Cardiac septum (tissue), 1 donor: Measurements from ENCODE around the gene LIN52. TPM values are rescaled to one million over a fixed set of nuclear protein-coding genes. Genes with fewer than 3 reads are reported as not detected.

Source experiments
- DNase-seq: peaks from one replicate; pipeline ENCODE4 v3.0.0-alpha.2; 2020; ENCODE audit warnings: low spot score
- intact Hi-C: fragments of 100-400 bp; cut with DNase I; formaldehyde crosslinking; loops from one replicate; pipeline ENCODE4 v1.14.0; 2022
- total RNA-seq: library from RNA; stranded (reverse); fragmentation: NEBNext Ultra II Directional; extraction: Animal tissue kit (Norgen Biotek cat#: 25700); gene quantifications from one replicate; pipeline ENCODE4 v1.2.1, GENCODE V29; 2021
- donor health status: DM: no; HTN: no; CAD: no.

Gene LIN52
- total RNA-seq, 1 donor from 2014 or later = 7.4 TPM

DNA sequence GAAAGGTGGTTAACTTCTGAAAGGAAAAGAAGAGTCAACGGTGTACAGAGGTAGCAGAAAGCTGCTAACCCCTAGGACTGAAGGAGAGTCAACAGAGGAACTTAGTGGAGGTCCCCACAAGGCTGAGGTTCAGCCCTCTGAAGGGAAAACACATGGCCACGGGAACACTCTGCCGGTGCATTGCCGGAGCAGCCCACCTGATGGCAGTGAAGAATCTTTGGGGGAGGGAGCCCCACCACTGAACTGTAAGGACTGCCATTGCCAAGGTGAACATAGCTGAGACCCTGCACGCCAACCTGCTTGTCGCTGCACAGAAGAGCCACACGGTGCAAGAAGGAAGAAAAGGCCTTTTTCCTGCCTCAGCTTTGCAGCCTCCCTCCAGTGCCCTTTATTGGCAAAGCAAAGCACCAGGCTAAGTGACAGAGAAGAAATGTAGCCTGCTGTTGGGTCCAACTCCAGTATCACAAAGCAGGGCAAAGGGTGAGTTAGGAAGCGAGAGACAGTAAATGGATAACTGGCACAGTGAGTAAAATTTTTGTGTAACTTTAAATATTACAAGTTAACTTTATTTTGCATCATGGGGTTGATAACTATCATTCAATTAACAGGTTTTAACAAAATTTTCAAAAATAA, 76.9 kb downstream of the LIN52 start:
- intact Hi-C loops = no loop called here
- DNase-seq = no peak

DNA sequence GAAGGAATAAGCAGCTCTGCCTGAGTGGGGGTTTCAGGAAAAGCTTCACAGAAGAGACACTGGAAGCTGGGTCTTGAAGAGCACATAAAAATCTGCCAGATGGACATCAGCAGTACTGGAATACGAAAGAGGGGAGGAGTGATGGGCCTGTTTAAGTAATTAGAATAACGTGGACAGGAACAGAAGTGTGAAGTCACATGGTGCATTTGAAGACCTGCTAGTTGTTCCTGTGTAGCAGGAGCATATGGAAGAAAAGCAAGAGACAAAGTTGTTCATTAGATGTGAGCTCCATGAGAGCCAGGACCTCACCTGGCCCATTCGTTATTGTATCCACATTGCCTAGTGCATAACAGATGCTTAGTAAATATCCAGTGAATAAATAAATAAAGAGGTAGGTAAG, 85.2 kb downstream of the LIN52 start:
- no peak for DNase-seq
- intact Hi-C loops = no loop called here

DNA sequence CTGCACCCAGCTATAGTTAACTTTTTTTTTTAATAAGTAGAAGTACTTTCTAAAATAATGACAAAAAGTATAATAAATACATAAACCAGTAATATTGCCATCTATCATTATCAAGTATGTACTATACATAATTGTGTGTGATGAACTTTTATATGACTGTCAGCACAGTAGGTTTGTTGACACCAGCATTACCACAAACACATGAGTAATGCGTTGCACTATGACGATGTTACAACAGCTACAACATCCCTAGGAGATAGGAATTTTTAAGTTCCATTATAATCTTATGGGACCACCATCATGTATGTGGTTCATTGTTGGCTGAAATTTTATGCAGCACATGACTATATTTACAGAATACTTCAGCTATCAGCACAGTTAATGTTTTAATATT, 91.6 kb downstream of the LIN52 start:
- no peak for DNase-seq
- intact Hi-C loops = no loop called here

GRCh38 chr14:74179856-74180255, 95.1 kb downstream of the LIN52 start:
- intact Hi-C loops = no loop called here

GRCh38 chr14:74190927-74191575, 106.3 kb downstream of the LIN52 start:
- DNase-seq = no peak
- intact Hi-C loops = no loop called here

More at GRCh38 chr14:74179856-74180255, 95.1 kb downstream of the LIN52 start:
- no peak for DNase-seq

DNA sequence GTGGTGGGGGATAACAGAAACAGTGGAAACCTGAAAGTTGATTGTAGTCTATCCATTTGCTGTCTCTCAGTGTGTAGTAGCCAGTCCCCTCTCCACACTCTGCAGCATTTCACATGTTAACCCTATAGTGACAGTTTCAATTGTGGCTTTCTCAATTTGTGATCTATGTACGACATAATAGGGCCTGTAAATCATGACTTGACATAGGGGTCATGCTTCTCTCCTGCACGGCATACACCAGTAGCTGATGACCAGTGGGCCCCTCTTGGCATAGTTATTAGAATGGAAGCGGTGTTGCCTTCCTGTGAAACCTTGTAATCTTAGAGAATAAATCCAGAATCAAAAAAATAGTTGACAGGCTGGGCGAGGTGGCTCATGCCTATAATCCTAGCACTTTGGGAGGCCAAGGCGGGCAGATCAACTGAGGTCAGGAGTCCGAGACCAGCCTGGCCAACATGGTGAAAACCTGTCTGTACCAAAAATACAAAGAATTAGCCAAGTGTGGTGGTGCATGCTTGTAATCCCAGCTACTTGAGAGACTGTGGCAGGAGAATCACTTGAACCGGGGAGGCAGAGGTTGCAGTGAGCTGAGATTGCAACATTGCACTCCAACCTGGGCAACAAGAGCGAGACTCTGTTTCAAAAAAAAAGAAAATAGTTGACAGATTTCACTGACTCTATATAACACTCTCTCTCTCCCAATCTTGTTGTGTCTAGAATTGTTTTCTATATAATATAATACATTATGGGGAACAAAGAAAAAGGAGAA, 109.9 kb downstream of the LIN52 start:
- no peak for DNase-seq
- intact Hi-C loops = no loop called here

DNA sequence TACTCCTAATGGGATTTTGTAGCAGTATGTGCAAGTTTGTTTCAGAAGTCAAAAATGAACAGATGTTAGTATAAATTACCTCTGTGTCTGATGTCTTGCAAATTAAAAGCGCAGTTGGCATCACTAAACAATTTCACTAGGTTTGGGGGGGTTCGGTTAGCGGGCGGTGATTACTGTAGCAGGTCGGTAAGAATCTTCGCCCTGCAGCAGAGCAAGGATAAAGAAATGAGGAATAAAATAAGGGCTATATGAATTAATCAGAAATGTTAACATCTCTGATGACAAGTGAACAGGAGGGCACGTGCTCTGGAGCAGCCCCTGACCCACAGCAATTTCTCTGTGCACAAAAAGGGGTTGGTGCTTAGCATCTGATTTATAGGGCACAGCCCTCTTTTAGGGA, 110.9 kb downstream of the LIN52 start:
- intact Hi-C loops = no loop called here
- DNase-seq = no peak

DNA sequence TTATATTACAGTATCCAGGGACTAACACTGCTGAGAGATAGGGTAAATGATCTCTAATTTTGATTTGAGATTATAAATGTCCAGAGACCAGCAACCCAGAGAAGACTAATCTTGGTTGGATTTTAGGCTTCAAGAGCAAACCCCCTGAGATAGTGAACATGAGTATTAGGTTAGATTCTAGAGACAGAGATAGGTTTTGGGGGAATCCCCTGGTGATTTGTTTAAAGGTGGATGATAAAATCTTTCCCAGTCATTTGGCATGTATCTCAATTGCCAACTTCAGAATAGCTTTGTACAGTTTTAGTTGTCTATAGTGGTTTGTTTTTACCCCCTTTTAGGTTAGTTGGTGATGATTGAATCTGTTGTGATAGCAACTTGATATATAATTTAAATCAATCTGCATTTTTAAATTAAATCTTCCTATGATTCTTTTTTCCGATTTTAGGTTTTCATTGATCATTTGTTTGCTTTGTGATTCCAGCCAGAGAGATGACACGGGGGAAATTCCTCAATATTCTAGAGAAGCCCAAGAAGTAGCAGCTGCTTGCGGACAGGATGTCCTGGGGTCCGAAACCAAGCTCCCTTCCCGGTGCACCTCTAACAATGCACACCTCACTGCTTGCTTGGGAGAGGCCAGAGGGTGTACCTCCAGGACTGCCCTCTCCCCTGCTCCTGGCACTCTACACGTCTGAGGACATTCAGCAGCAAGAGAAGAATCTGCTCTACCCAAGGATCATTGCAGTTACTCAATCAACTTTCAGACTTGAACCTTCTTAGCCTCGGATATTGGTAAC, 113.9 kb downstream of the LIN52 start:
- intact Hi-C loops = no loop called here
- no peak for DNase-seq

- no peak for DNase-seq
These were observed 117.4 kb downstream of the LIN52 start for GRCh38 chr14:74202113-74202512.

GRCh38 chr14:74203639-74204038, 118.9 kb downstream of the LIN52 start:
- no peak for DNase-seq
- intact Hi-C loops = no loop called here

More at GRCh38 chr14:74202113-74202512, 117.4 kb downstream of the LIN52 start:
- intact Hi-C loops = no loop called here

DNA sequence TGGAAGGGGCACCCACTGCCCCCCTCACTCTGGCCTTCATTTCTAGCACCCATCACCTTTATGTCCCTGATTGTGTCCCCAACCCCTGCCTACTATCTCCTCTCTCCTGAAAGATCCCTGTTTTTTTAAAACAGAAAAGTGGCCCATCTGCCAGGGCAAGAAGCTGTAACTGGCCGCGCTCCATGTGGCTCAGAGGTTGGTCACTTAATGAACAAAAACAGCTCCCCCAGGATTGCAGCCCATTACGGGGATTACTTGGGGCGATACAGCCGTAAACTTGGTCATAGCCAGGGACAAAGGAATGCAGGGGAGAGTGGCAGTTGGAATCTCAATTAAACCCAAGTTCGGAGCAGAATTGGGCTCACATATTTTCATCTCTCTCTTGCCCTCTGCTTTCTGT, 119.7 kb downstream of the LIN52 start:
- DNase-seq = no peak
- intact Hi-C loops = no loop called here

DNA sequence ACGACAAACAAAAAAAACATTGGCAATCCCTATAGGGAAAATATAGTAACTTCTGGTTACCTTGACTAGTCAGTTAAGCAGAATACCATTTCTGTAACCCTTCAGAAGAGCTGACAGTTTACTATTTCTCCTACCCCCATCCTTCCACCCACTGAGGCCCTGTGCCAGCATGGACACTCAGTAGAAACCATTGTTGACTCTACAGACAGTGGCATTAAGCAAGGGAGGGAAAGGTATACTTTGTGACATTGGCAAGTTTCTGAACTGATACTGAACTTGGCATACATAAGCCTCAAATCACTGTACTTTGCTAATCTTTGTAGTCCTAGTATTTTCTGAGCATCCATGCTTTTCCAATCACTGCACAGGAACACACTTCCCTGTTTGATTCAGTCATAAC, 121.1 kb downstream of the LIN52 start:
- intact Hi-C loops = no loop called here

GRCh38 chr14:74207943-74208342, 123.2 kb downstream of the LIN52 start:
- intact Hi-C loops = no loop called here
- DNase-seq = no peak

More for the DNA sequence above, 121.1 kb downstream of the LIN52 start:
- DNase-seq = no peak

GRCh38 chr14:74208642-74209041, 123.9 kb downstream of the LIN52 start:
- intact Hi-C loops = no loop called here
- DNase-seq = no peak

GRCh38 chr14:74211945-74212580, 127.3 kb downstream of the LIN52 start:
- DNase-seq = no peak
- intact Hi-C loops = no loop called here

- intact Hi-C loops = no loop called here
- DNase-seq = no peak
These were observed 129.4 kb downstream of the LIN52 start for GRCh38 chr14:74213907-74214803.

- no peak for DNase-seq
- intact Hi-C loops = no loop called here
These were observed 131.9 kb downstream of the LIN52 start for GRCh38 chr14:74216671-74217070.

- no peak for DNase-seq
- intact Hi-C loops = loop anchor here (2.0 kb wide), 1 partner anchor 33 kb away; no protein-coding TSS in a partner anchor
These were observed 133.1 kb downstream of the LIN52 start for GRCh38 chr14:74217672-74218448.
